GM13976 (cell line): ENCODE data around the gene KCMF1.

Source experiments
- DNase-seq: peaks from one replicate; pipeline ENCODE4 v3.0.0; 2012; ENCODE audit warnings: low spot score
- in situ Hi-C: fragments of 300-500 bp; cut with MboI; formaldehyde crosslinking; loops from one replicate; pipeline ENCODE4 v1.12.0; 2022; ENCODE audit warnings: low sequenced_read_pairs, mixed read lengths, inconsistent platforms; ENCODE audit not compliant: unreplicated experiment
- TF ChIP-seq, protein P1 (sequence below): IDR thresholded peaks from 2 replicates; pipeline ENCODE4 v1.5.1; 2012; ENCODE audit warnings: borderline replicate concordance, mild to moderate bottlenecking; ENCODE audit not compliant: insufficient read depth; ENCODE audit errors: extremely low read depth, missing control alignments, control extremely low read depth

KCMF1 gene

DNA sequence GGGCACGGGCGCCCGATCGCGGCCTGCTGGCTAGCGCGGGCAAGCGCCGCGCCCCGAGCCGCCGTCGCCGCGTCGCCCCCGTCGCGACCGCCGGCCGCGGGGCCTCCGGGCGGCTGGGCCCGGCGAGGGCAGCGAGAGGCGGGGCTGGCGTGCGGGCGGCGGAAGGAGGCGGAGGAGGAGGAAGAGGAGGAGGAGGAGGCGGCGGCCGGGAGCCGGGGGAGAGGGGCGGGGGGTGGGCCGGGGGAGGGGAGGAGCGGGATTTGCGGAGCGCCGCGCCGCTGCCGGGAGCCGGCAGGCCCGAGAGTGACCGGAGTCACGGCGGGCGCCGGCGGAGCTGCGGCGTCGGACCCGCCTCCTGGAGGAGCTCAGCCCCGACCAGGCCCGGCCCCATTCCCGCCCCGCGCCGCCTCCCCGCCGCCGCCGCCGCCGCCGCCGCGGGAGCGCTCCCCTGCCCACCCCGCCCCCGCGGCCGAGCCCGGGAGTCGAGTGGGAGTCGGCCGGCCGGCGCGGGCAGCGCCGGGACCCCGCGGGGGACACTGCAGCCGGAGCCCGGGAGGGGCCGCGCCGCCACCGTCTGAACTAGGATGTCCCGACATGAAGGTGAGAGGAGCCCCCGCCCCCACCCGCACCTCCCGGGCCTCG lies at the start of gene KCMF1:
TSS of gene KCMF1 (plus strand) at position 294 of the 642 bp plus-strand sequence. CDS start at position 585, 291 bp downstream.
- peak; percentile 90 for DNase-seq
- TF ChIP-seq, protein P1, sequence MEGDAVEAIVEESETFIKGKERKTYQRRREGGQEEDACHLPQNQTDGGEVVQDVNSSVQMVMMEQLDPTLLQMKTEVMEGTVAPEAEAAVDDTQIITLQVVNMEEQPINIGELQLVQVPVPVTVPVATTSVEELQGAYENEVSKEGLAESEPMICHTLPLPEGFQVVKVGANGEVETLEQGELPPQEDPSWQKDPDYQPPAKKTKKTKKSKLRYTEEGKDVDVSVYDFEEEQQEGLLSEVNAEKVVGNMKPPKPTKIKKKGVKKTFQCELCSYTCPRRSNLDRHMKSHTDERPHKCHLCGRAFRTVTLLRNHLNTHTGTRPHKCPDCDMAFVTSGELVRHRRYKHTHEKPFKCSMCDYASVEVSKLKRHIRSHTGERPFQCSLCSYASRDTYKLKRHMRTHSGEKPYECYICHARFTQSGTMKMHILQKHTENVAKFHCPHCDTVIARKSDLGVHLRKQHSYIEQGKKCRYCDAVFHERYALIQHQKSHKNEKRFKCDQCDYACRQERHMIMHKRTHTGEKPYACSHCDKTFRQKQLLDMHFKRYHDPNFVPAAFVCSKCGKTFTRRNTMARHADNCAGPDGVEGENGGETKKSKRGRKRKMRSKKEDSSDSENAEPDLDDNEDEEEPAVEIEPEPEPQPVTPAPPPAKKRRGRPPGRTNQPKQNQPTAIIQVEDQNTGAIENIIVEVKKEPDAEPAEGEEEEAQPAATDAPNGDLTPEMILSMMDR: no peak
- in situ Hi-C loops: no loop called here

DNA sequence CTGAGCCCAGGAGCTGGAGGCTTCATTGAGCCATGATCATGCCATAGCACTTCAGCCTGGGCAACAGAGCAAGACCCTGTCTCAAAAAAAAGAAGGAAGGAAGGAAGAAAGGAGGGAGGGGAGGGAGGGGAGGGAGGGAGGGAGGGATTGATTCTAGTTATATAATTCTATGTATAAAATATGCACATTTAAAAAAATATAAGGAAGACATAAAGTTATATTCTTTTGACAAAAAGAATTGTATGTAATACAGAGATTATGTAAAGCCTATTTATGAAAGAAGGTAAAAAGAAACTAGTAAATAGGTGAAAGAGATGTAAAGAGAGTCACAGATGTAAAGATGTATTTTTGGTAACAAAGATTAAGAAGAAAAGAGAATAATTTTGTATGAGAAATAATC lies 48.0 kb upstream of the KCMF1 start:
- in situ Hi-C loops: loop anchor here (10.0 kb wide), 1 partner anchor 58 kb away; no protein-coding TSS in a partner anchor
- TF ChIP-seq, protein P1: no peak
- no peak for DNase-seq

DNA sequence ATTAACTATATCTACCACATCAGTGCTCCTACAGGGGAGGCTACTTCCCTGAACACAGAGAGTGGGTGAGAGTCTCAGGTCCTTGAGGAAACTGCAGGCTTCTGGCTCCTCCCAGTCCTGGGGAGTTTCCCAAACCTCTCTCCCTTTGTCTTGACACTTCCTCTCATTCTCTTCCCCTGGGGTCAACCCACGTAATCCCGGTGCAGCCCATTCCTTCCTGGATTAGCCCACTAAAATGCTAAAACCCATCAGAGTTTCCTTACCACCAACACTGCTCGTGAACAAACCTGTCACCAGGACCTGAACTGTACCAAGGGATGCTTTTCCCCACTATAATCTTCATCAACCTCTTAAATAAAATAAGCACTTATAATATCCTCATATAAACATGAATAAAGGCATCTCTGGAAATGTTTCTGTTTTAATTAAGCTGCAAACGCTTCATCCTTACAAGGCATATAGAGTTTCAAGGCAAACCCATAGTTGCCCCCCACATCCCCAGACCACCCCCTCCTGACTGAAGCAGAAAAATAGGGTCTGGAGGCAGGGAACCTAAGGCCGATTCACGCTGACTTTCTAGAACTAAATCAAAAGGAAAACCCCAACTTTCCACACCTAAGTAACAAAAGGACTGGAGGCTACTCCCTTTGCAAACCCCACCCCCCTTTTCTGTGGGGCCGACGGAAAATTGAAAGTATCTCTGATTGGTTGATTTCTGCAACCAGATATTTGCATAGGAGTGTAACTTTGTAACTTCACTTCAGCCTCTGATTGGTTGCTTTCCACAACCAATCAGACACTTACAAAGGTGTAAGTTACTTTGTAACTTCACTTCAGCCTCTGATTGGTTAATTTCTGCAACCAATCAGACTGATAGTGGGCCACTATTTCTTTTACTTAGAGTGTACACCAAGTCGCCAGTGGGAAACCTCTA lies 46.5 kb upstream of the KCMF1 start:
- DNase-seq: no peak
- in situ Hi-C loops: loop anchor here (10.0 to 25.0 kb wide), 2 partner anchors 60 to 363 kb away; no protein-coding TSS in a partner anchor

DNA sequence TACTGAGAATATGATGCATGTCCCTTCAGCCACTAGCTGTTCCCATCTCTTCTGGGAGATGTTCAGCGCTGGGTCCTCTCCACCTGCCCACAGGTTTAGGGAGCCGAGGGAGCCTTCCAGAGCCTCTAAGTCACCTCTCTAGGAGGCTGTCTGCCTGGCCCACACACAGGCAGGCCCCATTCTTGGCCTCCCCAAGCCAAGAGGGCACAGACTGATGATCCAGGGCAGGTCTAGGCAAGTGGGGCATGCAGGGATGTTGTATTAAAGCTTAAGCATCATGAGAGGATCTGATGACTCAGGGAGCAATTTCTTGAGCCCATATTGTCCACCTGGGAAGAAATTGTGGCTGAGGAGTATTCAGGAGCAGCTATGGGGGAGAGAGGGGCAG lies 45.6 kb upstream of the KCMF1 start:
- in situ Hi-C loops: loop anchor here (10.0 to 25.0 kb wide), 2 partner anchors 61 to 362 kb away; no protein-coding TSS in a partner anchor
- TF ChIP-seq, protein P1: no peak
- DNase-seq: no peak

More for the DNA sequence above, 46.5 kb upstream of the KCMF1 start:
- TF ChIP-seq, protein P1: no peak

DNA sequence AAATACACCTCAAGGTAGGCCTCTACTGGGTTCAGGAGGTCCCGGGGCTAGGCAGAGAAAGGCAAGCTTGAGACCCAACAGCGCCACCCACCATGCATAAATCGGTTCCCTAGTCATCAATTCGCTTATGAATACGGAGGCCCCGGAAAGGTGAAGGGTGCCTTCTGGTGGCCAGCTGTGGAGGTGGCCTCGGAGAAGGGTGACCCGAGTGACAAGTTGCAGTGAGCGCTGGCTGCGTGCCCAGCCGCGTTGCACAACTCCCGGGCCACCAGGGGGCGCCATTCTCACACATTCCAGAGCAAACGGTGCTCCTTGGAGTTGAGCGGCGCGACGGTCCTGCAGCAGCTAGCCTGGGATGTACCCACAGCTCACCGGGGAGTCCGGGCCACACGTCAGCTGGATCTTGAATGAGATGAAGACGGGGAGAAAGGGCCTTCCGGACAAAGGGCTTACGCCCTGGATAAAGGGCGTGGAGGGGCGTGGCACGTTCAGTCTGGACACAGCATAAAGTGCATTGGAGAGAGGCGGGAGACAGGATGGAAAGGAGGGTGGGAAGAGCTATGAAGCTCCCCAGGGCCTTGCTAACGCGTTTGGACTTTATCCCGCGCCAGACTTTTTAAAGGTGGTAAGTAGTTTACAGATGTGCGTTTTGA lies 45.1 kb upstream of the KCMF1 start:
- DNase-seq: peak; percentile 82
- TF ChIP-seq, protein P1: peak; percentile 98
- in situ Hi-C loops: loop anchor here (10.0 to 25.0 kb wide), 2 partner anchors 61 to 361 kb away; no protein-coding TSS in a partner anchor

DNA sequence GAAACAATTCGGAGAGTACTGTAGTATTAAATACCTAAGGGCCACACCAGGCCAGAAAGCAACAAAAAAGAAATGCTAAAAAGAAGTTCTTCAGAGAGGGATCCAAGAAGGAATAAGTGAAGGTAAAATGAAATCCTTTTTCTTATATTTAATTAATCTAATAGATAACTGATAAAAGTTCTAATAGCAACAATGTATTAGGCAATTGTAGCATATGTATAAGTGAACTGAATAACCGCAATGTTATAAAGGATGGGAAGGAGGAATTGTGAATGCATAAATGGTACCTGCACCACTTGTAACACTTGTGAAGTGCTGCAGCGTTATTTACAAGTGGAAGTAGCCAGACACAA lies 43.7 kb upstream of the KCMF1 start:
- TF ChIP-seq, protein P1: no peak
- in situ Hi-C loops: loop anchor here (10.0 to 25.0 kb wide), 2 partner anchors 62 to 360 kb away; no protein-coding TSS in a partner anchor
- DNase-seq: no peak
